Fibroblast of lung (primary cell): ENCODE results near the gene METTL26. TPM values are rescaled to one million over a fixed set of nuclear protein-coding genes. Genes with fewer than 3 reads are reported as not detected.
"Not testable (repeated sequence)": the region's sequence is repeated elsewhere in the genome, so short reads cannot be mapped to it uniquely, and the experiment has no call there.

Source experiments
- DNase-seq, 2 donors: peaks; one replicate each; pipeline versions ENCODE4 v3.0.0 to v3.0.0-alpha.2; 2010; ENCODE audit warnings: low read depth in 2 of 2
- H2AFZ ChIP-seq: 2 replicates; pipeline ENCODE4 v1.5.1; 2012; ENCODE audit warnings: low read length, control low read depth, inconsistent platforms
- H3K27ac ChIP-seq: 2 replicates; pipeline ENCODE4 v1.5.1; 2011; ENCODE audit warnings: low read length, control low read depth; ENCODE audit not compliant: insufficient read depth
- H3K27me3 ChIP-seq: 2 replicates; pipeline ENCODE4 v1.5.1; 2011; ENCODE audit warnings: mild to moderate bottlenecking, low read length; ENCODE audit not compliant: control insufficient read depth, insufficient read depth
- H3K36me3 ChIP-seq: 2 replicates; pipeline ENCODE4 v1.5.1; 2011; ENCODE audit warnings: low read length; ENCODE audit not compliant: control insufficient read depth, insufficient read depth
- H3K4me1 ChIP-seq: 2 replicates; pipeline ENCODE4 v1.5.1; 2011; ENCODE audit warnings: low read length; ENCODE audit not compliant: control insufficient read depth, insufficient read depth; ENCODE audit errors: extremely low read depth
- H3K4me2 ChIP-seq: 2 replicates; pipeline ENCODE4 v1.5.1; 2011; ENCODE audit warnings: low read length, control low read depth; ENCODE audit not compliant: insufficient read depth; ENCODE audit errors: extremely low read depth
- H3K4me3 ChIP-seq, 4 experiments: fragments of 200-600 bp in 1 of 4; sonication (generic) in 1 of 4; replicated peaks in 1 of 4; 2 replicates each; pipeline ENCODE4 v1.5.1; 2011 to 2016; ENCODE audit warnings: low read length in 4 of 4, low read depth in 3 of 4, mild to moderate bottlenecking in 3 of 4, control low read depth in 2 of 4, inconsistent platforms in 1 of 4, mixed read lengths in 1 of 4; ENCODE audit not compliant: insufficient read depth in 1 of 4; ENCODE audit errors: control extremely low read depth in 1 of 4
- H3K79me2 ChIP-seq: 2 replicates; pipeline ENCODE4 v1.5.1; 2012; ENCODE audit warnings: mild to moderate bottlenecking, low read length, inconsistent platforms; ENCODE audit not compliant: control insufficient read depth, insufficient read depth
- H3K9ac ChIP-seq: 2 replicates; pipeline ENCODE4 v1.5.1; 2011; ENCODE audit warnings: mild to moderate bottlenecking, low read length, control low read depth; ENCODE audit not compliant: insufficient read depth
- H3K9me3 ChIP-seq: 2 replicates; pipeline ENCODE4 v1.5.1; 2012; ENCODE audit warnings: low read depth, low read length; ENCODE audit not compliant: control insufficient read depth, insufficient read depth
- H4K20me1 ChIP-seq: 2 replicates; pipeline ENCODE4 v1.5.1; 2011; ENCODE audit warnings: low read length; ENCODE audit not compliant: control insufficient read depth, insufficient read depth; ENCODE audit errors: extremely low read depth
- CTCF ChIP-seq, 2 donors: IDR thresholded peaks in 1 of 2; conservative IDR thresholded peaks in 1 of 2; 1 replicate in 1 of 2; 2 replicates in 1 of 2; pipeline ENCODE4 v1.5.1; 2011 to 2012; ENCODE audit warnings: low read length in 2 of 2, control low read depth in 1 of 2, inconsistent platforms in 1 of 2, low read depth in 1 of 2, mild to moderate bottlenecking in 1 of 2
- EZH2 ChIP-seq: IDR thresholded peaks from 2 replicates; pipeline ENCODE4 v1.5.1; 2012; ENCODE audit warnings: low read length, control low read depth, mild to moderate bottlenecking; ENCODE audit errors: missing control alignments
- polyA plus RNA-seq, 2 donors: library from polyadenylated mRNA; depleted of rRNA in 1 of 2; stranded (reverse) in 1 of 2; unstranded in 1 of 2; fragments of >200 nt; gene quantifications; 2 replicates each; pipeline ENCODE4 v1.2.1, GENCODE V29; 2011 to 2012; ENCODE audit warnings: missing spikeins in 1 of 2
- total RNA-seq: library from RNA; depleted of rRNA; stranded (reverse); fragments of >200 nt; gene quantifications from 2 replicates; pipeline ENCODE4 v1.2.1, GENCODE V29; 2014

Gene METTL26
- total and polyA plus RNA-seq, 2 donors (not counting 1 experiment from before 2014, with no cell fraction given), result 39.2 to 71.7 TPM

DNA sequence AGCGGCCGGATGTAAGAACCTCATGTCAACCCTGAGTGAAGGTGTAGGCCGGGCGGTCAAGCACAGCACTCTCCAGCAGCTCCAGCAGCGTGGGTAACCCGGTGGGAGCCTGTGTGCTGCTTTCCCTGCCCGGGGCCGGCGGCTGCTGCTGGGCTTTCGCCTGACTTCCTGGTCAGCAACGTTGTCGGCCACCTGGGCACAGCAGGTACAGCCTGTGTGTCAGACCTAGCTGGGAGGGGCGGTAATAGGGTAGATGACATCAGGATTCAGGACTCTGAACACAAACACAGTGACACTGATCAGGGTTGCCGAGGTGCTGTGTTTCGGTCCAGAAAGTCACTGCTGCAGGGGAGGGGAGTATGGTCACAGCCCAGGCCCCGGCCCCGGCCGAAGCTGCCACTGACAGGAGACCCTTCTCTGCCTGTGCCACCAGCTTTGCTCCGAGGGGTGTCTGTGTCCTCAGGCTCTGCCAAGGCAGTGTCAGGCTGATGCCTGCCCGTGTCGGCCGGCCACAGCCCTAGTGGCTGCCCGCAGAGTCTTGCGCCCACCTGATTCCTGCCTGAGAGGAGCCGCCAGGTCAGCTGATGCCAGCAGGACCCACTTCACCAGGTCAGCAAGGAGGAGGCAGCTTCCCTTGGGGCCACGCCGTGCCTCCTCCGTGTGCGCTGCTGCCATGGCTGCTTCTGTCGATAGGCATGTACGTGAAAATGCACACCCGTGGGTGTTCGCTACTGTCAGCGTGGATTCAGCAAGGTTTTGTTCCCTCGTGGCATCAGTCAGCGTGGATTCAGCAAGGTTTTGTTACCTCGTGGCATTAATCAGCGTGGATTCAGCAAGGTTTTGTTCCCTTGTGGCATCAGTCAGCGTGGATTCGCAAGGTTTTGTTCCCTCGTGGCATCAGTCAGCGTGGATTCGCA lies 37.0 kb downstream of the METTL26 start:
- H3K4me2 ChIP-seq, result no peak overlapping the region
- no peak for TF ChIP-seq EZH2
- TF ChIP-seq CTCF (conservative IDR thresholded peaks at IDR 0.05 in 1 of 2, IDR thresholded peaks at IDR 0.05 in 1 of 2; ENCODE audit: low read depth in 1 of 2, low read length in 2 of 2), result no peak
- H4K20me1 ChIP-seq, result no peaks in the 10 kb centered on the region
- peaks cover 7% of the 10 kb centered on the region for H3K79me2 ChIP-seq
- no peak overlapping the region for H3K4me3 ChIP-seq
- H3K27me3 ChIP-seq, result no peaks in the 10 kb centered on the region
- no peak for DNase-seq
- no peak overlapping the region for H3K9ac ChIP-seq
- H3K36me3 ChIP-seq, result no peaks in the 10 kb centered on the region
- H3K4me1 ChIP-seq, result no peaks in the 10 kb centered on the region
- H2AFZ ChIP-seq, result no peak overlapping the region
- H3K27ac ChIP-seq, result no peak overlapping the region
- no peaks in the 10 kb centered on the region for H3K9me3 ChIP-seq

DNA sequence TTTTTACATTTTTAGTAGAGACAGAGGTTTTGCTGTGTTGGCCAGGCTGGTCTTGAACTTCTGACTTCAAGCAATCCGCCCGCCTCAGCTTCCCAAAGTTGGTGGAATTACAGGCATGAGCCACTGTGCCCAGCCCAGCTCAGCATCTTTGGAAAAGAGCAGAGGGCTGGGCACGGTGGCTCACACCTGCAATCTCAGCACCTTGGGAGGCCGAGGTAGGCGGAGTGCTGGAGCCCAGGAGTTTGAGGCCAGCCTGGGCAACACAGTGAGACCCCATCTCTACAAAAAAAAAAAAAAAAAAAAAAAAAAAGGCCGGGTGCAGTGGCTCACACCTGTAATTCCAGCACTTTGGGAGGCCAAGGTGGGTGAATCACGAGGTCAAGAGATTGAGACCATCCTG lies 38.5 kb downstream of the METTL26 start:
- H3K4me2 ChIP-seq, H4K20me1 ChIP-seq, H3K9ac ChIP-seq, H3K27me3 ChIP-seq, H3K79me2 ChIP-seq, H3K36me3 ChIP-seq, H2AFZ ChIP-seq, DNase-seq, H3K4me1 ChIP-seq, H3K4me3 ChIP-seq, H3K27ac ChIP-seq, H3K9me3 ChIP-seq: not testable (repeated sequence)

DNA sequence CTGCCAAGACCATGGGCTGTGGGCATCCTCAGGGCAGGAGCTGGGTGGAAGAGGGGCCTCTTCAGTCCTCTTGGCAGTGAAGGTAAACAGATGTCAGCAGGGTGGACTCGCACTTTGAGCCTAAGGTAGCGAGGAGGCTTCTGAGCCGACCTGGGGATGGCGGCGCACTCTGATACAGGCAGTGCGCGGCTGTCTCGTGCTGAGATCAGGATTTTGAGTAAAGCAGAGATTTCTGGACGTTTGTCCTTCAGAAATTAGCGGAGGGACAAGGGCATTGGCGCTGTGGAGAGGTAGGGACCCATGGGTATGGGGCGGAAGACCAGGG lies 39.4 kb downstream of the METTL26 start:
- DNase-seq, result no peak
- no peak overlapping the region for H3K27ac ChIP-seq
- H3K4me2 ChIP-seq, result no peak overlapping the region
- H2AFZ ChIP-seq, result no peak overlapping the region
- H3K4me3 ChIP-seq, result no peak overlapping the region
- no peaks in the 10 kb centered on the region for H3K9me3 ChIP-seq
- TF ChIP-seq CTCF (conservative IDR thresholded peaks at IDR 0.05 in 1 of 2, IDR thresholded peaks at IDR 0.05 in 1 of 2; ENCODE audit: low read depth in 1 of 2, low read length in 2 of 2) (no peak), EZH2 (no peak)
- H3K9ac ChIP-seq, result no peak overlapping the region
- H3K79me2 ChIP-seq, result peaks cover 10% of the 10 kb centered on the region
- H3K36me3 ChIP-seq, result no peaks in the 10 kb centered on the region
- H3K4me1 ChIP-seq, result no peaks in the 10 kb centered on the region
- no peaks in the 10 kb centered on the region for H4K20me1 ChIP-seq
- no peaks in the 10 kb centered on the region for H3K27me3 ChIP-seq
